Left renal cortex interstitium (tissue), 4 donors: ENCODE data around the gene SNRNP27. TPM values are rescaled to one million over a fixed set of nuclear protein-coding genes. Genes with fewer than 3 reads are reported as not detected.
"Not testable (repeated sequence)": the region's sequence is repeated elsewhere in the genome, so short reads cannot be mapped to it uniquely, and the experiment has no call there.

ENCODE experiments used
- DNase-seq, 4 donors: peaks; one replicate each; pipeline ENCODE4 v3.0.0-alpha.2; 2013; ENCODE audit warnings: low read depth in 4 of 4, low spot score in 2 of 4, missing footprints in 1 of 4
- polyA plus RNA-seq, 4 donors: library from polyadenylated mRNA; unstranded; fragments of 120-200 nt; gene quantifications; one replicate each; pipeline ENCODE4 v1.2.1, GENCODE V29; 2013; ENCODE audit not compliant: insufficient read length in 4 of 4

Gene SNRNP27
- 10 to 100 TPM; 67.1 to 78.3 (median 71.1) TPM for polyA plus RNA-seq

- peak; percentile 70 to 74 (median 70) for DNase-seq
Measured at GRCh38 chr2:69893684-69894551, at the start of gene SNRNP27. TSS of gene SNRNP27 (plus strand) at chr2:69893956. CDS start at chr2:69893985, 29 bp downstream.

GRCh38 chr2:69843993-69844392 is 49.8 kb upstream of the SNRNP27 start:
- DNase-seq: no peak

GRCh38 chr2:69844560-69844959 is 49.2 kb upstream of the SNRNP27 start:
- no peak for DNase-seq

- no peak for DNase-seq
Measured at GRCh38 chr2:69846182-69847067, 47.3 kb upstream of the SNRNP27 start.

- DNase-seq: no peak
Measured at GRCh38 chr2:69847068-69847828, 46.5 kb upstream of the SNRNP27 start.

GRCh38 chr2:69848186-69848790 is 45.5 kb upstream of the SNRNP27 start:
- no peak for DNase-seq

GRCh38 chr2:69858261-69858660 is 35.5 kb upstream of the SNRNP27 start:
- DNase-seq: no peak

- DNase-seq: no peak
Measured at GRCh38 chr2:69863298-69863697, 30.5 kb upstream of the SNRNP27 start.

- DNase-seq: no peak
Measured at GRCh38 chr2:69888451-69888850, 5.3 kb upstream of the SNRNP27 start.

GRCh38 chr2:69889302-69889701 is 4.5 kb upstream of the SNRNP27 start:
- no peak for DNase-seq

- no peak for DNase-seq
Measured at GRCh38 chr2:69890881-69891280, 2.9 kb upstream of the SNRNP27 start.

GRCh38 chr2:69892838-69893424 is 825 bp upstream of the SNRNP27 start:
- DNase-seq: not testable (repeated sequence)

GRCh38 chr2:69894737-69895136 is 981 bp downstream of the SNRNP27 start:
- not testable (repeated sequence) for DNase-seq

- DNase-seq: no peak
Measured at GRCh38 chr2:69902213-69902922, 8.6 kb downstream of the SNRNP27 start.

GRCh38 chr2:69907216-69907615 is 13.5 kb downstream of the SNRNP27 start:
- no peak for DNase-seq

- DNase-seq: peak in 2 of 4 donors; percentile 23 to 64
Measured at GRCh38 chr2:69911985-69912563, 18.3 kb downstream of the SNRNP27 start.

GRCh38 chr2:69914164-69914949 is 20.6 kb downstream of the SNRNP27 start:
- peak; percentile 98 to 100 (median 99) for DNase-seq
